Gastrocnemius medialis (tissue), 4 donors: ENCODE data around the gene VTCN1. TPM values are rescaled to one million over a fixed set of nuclear protein-coding genes. Genes with fewer than 3 reads are reported as not detected.
"Not testable (repeated sequence)": the region's sequence is repeated elsewhere in the genome, so short reads cannot be mapped to it uniquely, and the experiment has no call there.

Experiments used
- ATAC-seq, 2 donors: fragments of 150-250 bp; one replicate each; pipeline ENCODE4 v1.9.1; 2016
- DNase-seq, 2 donors: peaks; one replicate each; pipeline ENCODE4 v3.0.0-alpha.2; 2019
- H3K27ac ChIP-seq, 4 donors: fragments of 200-600 bp; sonication (generic); 1 replicate in 1 of 4; 2 replicates in 3 of 4; pipeline ENCODE4 v1.5.1; 2016 to 2018; ENCODE audit warnings: mild to moderate bottlenecking in 2 of 4, moderate library complexity in 1 of 4
- H3K27me3 ChIP-seq, 3 donors: fragments of 200-600 bp; sonication (generic) in 2 of 3; 1 replicate in 1 of 3; 2 replicates in 2 of 3; pipeline versions ENCODE4 v1.5.1 to v1.6.0; 2016 to 2019; ENCODE audit warnings: mild to moderate bottlenecking in 1 of 3, moderate library complexity in 1 of 3
- H3K36me3 ChIP-seq, 2 donors: fragments of 200-600 bp; sonication (generic) in 1 of 2; one replicate each; pipeline ENCODE4 v1.5.1; 2017 to 2018
- H3K4me1 ChIP-seq, 2 donors: fragments of 200-600 bp; sonication (generic) in 1 of 2; one replicate each; pipeline ENCODE4 v1.5.1; 2016 to 2017; ENCODE audit warnings: mild to moderate bottlenecking in 2 of 2
- H3K4me3 ChIP-seq, 4 donors: fragments of 200-600 bp; sonication (generic) in 3 of 4; 1 replicate in 1 of 4; 2 replicates in 3 of 4; pipeline ENCODE4 v1.5.1; 2016 to 2019; ENCODE audit warnings: mild to moderate bottlenecking in 2 of 4
- H3K9me3 ChIP-seq, 3 donors: fragments of 200-600 bp; sonication (generic) in 2 of 3; 1 replicate in 1 of 3; 2 replicates in 2 of 3; pipeline ENCODE4 v1.5.1; 2016 to 2019
- CTCF ChIP-seq, 5 experiments: fragments of 450-650 bp in 3 of 5; fragments of 200-600 bp in 2 of 5; sonication (generic) in 2 of 5; IDR thresholded peaks in 4 of 5; conservative IDR thresholded peaks in 1 of 5; 1 replicate in 4 of 5; 2 replicates in 1 of 5; pipeline ENCODE4 v1.5.1; 2016 to 2019; ENCODE audit warnings: antibody characterized with exemption in 5 of 5, mild to moderate bottlenecking in 3 of 5, moderate library complexity in 3 of 5
- POLR2A ChIP-seq, 2 donors: fragments of 450-650 bp; IDR thresholded peaks; one replicate each; pipeline ENCODE4 v1.6.1; 2017; ENCODE audit warnings: antibody characterized with exemption in 2 of 2, mild to moderate bottlenecking in 2 of 2, moderate library complexity in 2 of 2
- in situ Hi-C, 4 donors: fragments of 200-750 bp; cut with MboI; loops; one replicate each; pipeline versions ENCODE4 v1.15.0 to v1.8.0; 2017; ENCODE audit warnings: low sequenced_read_pairs in 4 of 4
- intact Hi-C: fragments of 100-400 bp; cut with DNase I; formaldehyde crosslinking; loops from one replicate; pipeline ENCODE4 v1.15.1; 2023; ENCODE audit warnings: low total_unique reads
- total RNA-seq, 4 donors: library from RNA; depleted of rRNA; stranded (reverse); fragments of >200 nt; gene quantifications; one replicate each; pipeline versions ENCODE4 v1.1.0 to v1.2.3, GENCODE V29; 2016

Gene VTCN1
- total RNA-seq, 4 donors from 2014 or later = not detected

- H3K4me3 ChIP-seq = no peak overlapping the region
- intact Hi-C loops = no loop called here
- peaks cover 0 to 4% of the 10 kb centered on the region in 2 donors for H3K4me1 ChIP-seq
- DNase-seq (no peak), ATAC-seq (no peak)
- no peaks in the 10 kb centered on the region for H3K27me3 ChIP-seq
- in situ Hi-C loops = no loop called here
- no peaks in the 10 kb centered on the region for H3K9me3 ChIP-seq
- TF ChIP-seq CTCF (IDR thresholded peaks at IDR 0.05 in 4 of 5, conservative IDR thresholded peaks at IDR 0.05 in 1 of 5) = no peak
- TF ChIP-seq POLR2A (IDR thresholded peaks at IDR 0.05) = no peak
- peaks cover 0 to 36% of the 10 kb centered on the region in 2 donors for H3K36me3 ChIP-seq
- H3K27ac ChIP-seq = no peak overlapping the region
Observed at GRCh38 chr1:117110774-117111173, 100.0 kb downstream of the VTCN1 start.

- in situ Hi-C loops = no loop called here
- DNase-seq = no peak
- TF ChIP-seq POLR2A (IDR thresholded peaks at IDR 0.05) (no peak), CTCF (IDR thresholded peaks at IDR 0.05 in 4 of 5, conservative IDR thresholded peaks at IDR 0.05 in 1 of 5) (no peak)
Observed at GRCh38 chr1:117107364-117107763, 103.4 kb downstream of the VTCN1 start.

GRCh38 chr1:117106478-117106877 lies 104.2 kb downstream of the VTCN1 start:
- no peaks in the 10 kb centered on the region for H3K27me3 ChIP-seq
- TF ChIP-seq POLR2A (IDR thresholded peaks at IDR 0.05) (no peak), CTCF (IDR thresholded peaks at IDR 0.05 in 4 of 5, conservative IDR thresholded peaks at IDR 0.05 in 1 of 5) (no peak)
- no peak for DNase-seq
- peaks cover 2 to 4% of the 10 kb centered on the region in 2 donors for H3K4me1 ChIP-seq
- H3K27ac ChIP-seq = no peak overlapping the region
- in situ Hi-C loops (no loop called here), intact Hi-C loops (no loop called here)
- ATAC-seq = no peak
- no peaks in the 10 kb centered on the region for H3K9me3 ChIP-seq
- no peaks in the 10 kb centered on the region for H3K36me3 ChIP-seq
- no peak overlapping the region for H3K4me3 ChIP-seq

More at GRCh38 chr1:117107364-117107763, 103.4 kb downstream of the VTCN1 start:
- no peaks in the 10 kb centered on the region for H3K9me3 ChIP-seq
- intact Hi-C loops = no loop called here
- no peak for ATAC-seq
- no peaks in the 10 kb centered on the region for H3K4me1 ChIP-seq
- peaks cover 0 to 4% of the 10 kb centered on the region in 2 donors for H3K36me3 ChIP-seq
- H3K27ac ChIP-seq = peak overlapping the region in 1 of 4 donors; percentile 4
- no peaks in the 10 kb centered on the region for H3K27me3 ChIP-seq
- H3K4me3 ChIP-seq = no peak overlapping the region

- no peak for DNase-seq
- Histone ChIP-seq H3K4me3 (no peak overlapping the region), H3K27ac (no peak overlapping the region), H3K27me3 (no peaks in the 10 kb centered on the region), H3K4me1 (peaks cover 6 to 8% of the 10 kb centered on the region in 2 donors), H3K9me3 (no peaks in the 10 kb centered on the region), H3K36me3 (no peaks in the 10 kb centered on the region)
- in situ Hi-C loops = no loop called here
- intact Hi-C loops = no loop called here
- TF ChIP-seq POLR2A (IDR thresholded peaks at IDR 0.05) (no peak), CTCF (IDR thresholded peaks at IDR 0.05 in 4 of 5, conservative IDR thresholded peaks at IDR 0.05 in 1 of 5) (no peak)
- ATAC-seq = no peak
Observed at GRCh38 chr1:117105722-117106121, 105.0 kb downstream of the VTCN1 start.

- intact Hi-C loops = no loop called here
- H3K9me3 ChIP-seq = no peaks in the 10 kb centered on the region
- peaks cover 6 to 8% of the 10 kb centered on the region in 2 donors for H3K4me1 ChIP-seq
- ATAC-seq (no peak), DNase-seq (no peak)
- no peak overlapping the region for H3K4me3 ChIP-seq
- in situ Hi-C loops = no loop called here
- no peaks in the 10 kb centered on the region for H3K27me3 ChIP-seq
- no peaks in the 10 kb centered on the region for H3K36me3 ChIP-seq
- H3K27ac ChIP-seq = no peak overlapping the region
- no peak for TF ChIP-seq CTCF (IDR thresholded peaks at IDR 0.05 in 4 of 5, conservative IDR thresholded peaks at IDR 0.05 in 1 of 5)
- TF ChIP-seq POLR2A (IDR thresholded peaks at IDR 0.05) = no peak
Observed at GRCh38 chr1:117104986-117105385, 105.7 kb downstream of the VTCN1 start.

- in situ Hi-C loops, DNase-seq, H3K27ac ChIP-seq, H3K36me3 ChIP-seq, H3K4me3 ChIP-seq, intact Hi-C loops, H3K27me3 ChIP-seq, ATAC-seq, H3K9me3 ChIP-seq: not testable (repeated sequence)
- peaks cover 14 to 25% of the 10 kb centered on the region in 2 donors for H3K4me1 ChIP-seq
Observed at GRCh38 chr1:117101858-117102257, 108.9 kb downstream of the VTCN1 start.
